LNCAP (cell line): ENCODE measurements around the gene STPG3.

Source experiments
- CTCF ChIP-seq: fragments of 450-650 bp; IDR thresholded peaks from 2 replicates; pipeline ENCODE4 v1.5.1; 2017; ENCODE audit warnings: mild to moderate bottlenecking

The STPG3 gene

GRCh38 chr9:137218754-137219271, 32.3 kb upstream of the STPG3 start:
- TF ChIP-seq CTCF: no peak

- TF ChIP-seq CTCF: no peak
Observed at GRCh38 chr9:137219757-137220316, 31.2 kb upstream of the STPG3 start.

GRCh38 chr9:137220317-137221094, 30.6 kb upstream of the STPG3 start:
- TF ChIP-seq CTCF: no peak

GRCh38 chr9:137221095-137221505, 30.0 kb upstream of the STPG3 start:
- TF ChIP-seq CTCF: no peak

- TF ChIP-seq CTCF: no peak
Observed at GRCh38 chr9:137221506-137222111, 29.5 kb upstream of the STPG3 start.

GRCh38 chr9:137222190-137223077, 28.7 kb upstream of the STPG3 start, which contains the start of gene RNF208:
Gene RNF208 (minus strand): TSS chr9:137222240. CDS start chr9:137221212, 1,028 bp downstream.
- TF ChIP-seq CTCF: no peak
